ENCODE data around the gene ZBTB20. TPM values are rescaled to one million over a fixed set of nuclear protein-coding genes. Genes with fewer than 3 reads are reported as not detected.

ZBTB20 gene
- total and polyA plus RNA-seq, 2 experiments from 2014 or later = 15.7 to 37.3 TPM

DNA sequence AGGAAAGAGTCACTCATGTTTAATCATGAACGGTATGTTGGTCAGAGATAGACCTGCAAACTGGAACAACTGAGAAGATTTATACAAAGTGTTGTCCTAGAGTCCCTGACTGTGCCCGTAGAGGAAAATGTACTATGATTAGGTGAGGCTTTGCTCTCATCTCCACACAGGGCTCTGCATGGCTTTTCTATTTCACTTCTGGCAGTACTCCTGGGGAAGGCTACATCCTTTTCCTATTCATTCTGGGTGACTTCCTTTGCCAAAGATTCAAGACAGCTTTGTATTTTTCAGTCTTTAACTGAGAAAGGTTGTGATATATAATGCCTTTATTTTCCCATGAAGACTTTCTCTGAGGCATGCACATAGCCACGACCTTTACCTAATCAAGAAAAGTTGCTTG is 414.7 kb downstream of the ZBTB20 start:
- no peak overlapping the region for H3K27ac ChIP-seq
- TF ChIP-seq, protein P1, sequence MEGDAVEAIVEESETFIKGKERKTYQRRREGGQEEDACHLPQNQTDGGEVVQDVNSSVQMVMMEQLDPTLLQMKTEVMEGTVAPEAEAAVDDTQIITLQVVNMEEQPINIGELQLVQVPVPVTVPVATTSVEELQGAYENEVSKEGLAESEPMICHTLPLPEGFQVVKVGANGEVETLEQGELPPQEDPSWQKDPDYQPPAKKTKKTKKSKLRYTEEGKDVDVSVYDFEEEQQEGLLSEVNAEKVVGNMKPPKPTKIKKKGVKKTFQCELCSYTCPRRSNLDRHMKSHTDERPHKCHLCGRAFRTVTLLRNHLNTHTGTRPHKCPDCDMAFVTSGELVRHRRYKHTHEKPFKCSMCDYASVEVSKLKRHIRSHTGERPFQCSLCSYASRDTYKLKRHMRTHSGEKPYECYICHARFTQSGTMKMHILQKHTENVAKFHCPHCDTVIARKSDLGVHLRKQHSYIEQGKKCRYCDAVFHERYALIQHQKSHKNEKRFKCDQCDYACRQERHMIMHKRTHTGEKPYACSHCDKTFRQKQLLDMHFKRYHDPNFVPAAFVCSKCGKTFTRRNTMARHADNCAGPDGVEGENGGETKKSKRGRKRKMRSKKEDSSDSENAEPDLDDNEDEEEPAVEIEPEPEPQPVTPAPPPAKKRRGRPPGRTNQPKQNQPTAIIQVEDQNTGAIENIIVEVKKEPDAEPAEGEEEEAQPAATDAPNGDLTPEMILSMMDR (IDR thresholded peaks at IDR 0.05; ENCODE audit: low read depth, low read length) = no peak
- no peaks in the 10 kb centered on the region for H3K4me1 ChIP-seq (ENCODE audit: low read depth)
- H3K27me3 ChIP-seq = no peaks in the 10 kb centered on the region
- no peak for DNase-seq (ENCODE audit: low read depth in 1 of 2, low spot score in 1 of 2)
- H3K9me3 ChIP-seq (ENCODE audit: low read depth) = no peaks in the 10 kb centered on the region
- H3K36me3 ChIP-seq = no peaks in the 10 kb centered on the region
- H3K4me3 ChIP-seq = no peak overlapping the region

DNA sequence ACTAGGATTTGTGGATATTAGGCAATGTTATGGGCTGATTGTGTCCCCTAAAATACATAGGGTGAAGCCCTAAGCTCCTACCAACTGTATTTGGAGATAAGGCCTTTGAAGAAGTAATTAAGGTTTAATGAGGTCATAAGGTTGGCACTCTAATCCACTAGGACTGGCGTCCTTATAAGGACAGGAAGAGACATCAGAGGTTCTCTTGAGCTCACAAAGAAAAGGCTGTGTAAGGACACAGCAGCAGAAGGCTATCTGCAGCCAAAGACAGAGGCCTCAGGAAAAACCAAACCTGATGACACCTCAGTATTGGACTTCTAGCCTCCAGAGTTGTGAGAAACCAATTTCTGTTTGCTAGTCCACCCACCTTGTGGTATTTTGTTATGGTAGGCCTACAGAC is 416.7 kb downstream of the ZBTB20 start:
- no peaks in the 10 kb centered on the region for H3K27me3 ChIP-seq
- no peaks in the 10 kb centered on the region for H3K9me3 ChIP-seq (ENCODE audit: low read depth)
- TF ChIP-seq, protein P1 (IDR thresholded peaks at IDR 0.05; ENCODE audit: low read depth, low read length) = no peak
- no peaks in the 10 kb centered on the region for H3K36me3 ChIP-seq
- H3K4me3 ChIP-seq = no peak overlapping the region
- H3K4me1 ChIP-seq (ENCODE audit: low read depth) = no peaks in the 10 kb centered on the region
- no peak overlapping the region for H3K27ac ChIP-seq
- DNase-seq (ENCODE audit: low read depth in 1 of 2, low spot score in 1 of 2) = no peak

DNA sequence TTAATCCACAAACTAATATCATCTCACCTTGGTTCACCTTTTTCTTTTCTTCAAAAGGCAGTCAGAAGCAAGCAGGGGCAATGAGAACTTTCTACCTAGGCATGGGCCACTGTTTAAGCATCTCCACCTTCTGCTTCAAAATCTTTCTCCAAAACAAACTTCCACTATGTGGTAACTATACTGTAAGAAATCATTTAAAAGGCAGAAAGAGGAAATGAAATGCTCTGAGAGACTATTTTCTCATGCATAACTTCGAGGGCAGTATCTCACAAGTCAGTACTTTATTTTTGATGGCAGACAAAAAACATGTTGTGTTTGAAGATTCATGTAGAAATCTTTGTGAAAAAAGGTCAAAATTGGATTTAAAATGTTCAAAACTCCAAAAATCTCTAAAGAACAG is 419.7 kb downstream of the ZBTB20 start:
- Histone ChIP-seq H3K27me3 (no peaks in the 10 kb centered on the region), H3K36me3 (no peaks in the 10 kb centered on the region), H3K9me3 (ENCODE audit: low read depth) (no peaks in the 10 kb centered on the region), H3K4me1 (ENCODE audit: low read depth) (no peaks in the 10 kb centered on the region), H3K4me3 (no peak overlapping the region), H3K27ac (no peak overlapping the region)
- DNase-seq (ENCODE audit: low read depth in 1 of 2, low spot score in 1 of 2) = no peak
- TF ChIP-seq, protein P1 (IDR thresholded peaks at IDR 0.05; ENCODE audit: low read depth, low read length) = no peak

DNA sequence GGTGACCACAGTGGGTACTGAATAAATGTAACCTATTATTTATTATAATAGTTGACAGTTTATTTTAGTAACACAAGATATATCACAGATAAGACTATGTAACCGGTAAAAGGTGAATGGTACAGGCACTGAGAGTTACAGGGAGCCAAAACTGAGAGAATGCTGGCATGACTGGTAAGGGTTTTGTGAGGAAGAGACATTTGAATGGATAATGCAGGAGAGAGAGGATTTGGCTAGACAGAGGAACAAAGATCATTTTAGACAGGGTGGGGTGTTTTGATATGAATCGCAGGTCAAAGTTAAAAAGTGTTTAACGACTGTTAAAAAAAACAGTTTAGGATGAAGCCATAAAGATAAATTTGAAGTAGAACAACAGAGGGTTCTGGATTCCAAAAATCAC is 421.1 kb downstream of the ZBTB20 start:
- H3K27ac ChIP-seq = no peak overlapping the region
- no peak overlapping the region for H3K4me3 ChIP-seq
- no peaks in the 10 kb centered on the region for H3K9me3 ChIP-seq (ENCODE audit: low read depth)
- no peaks in the 10 kb centered on the region for H3K27me3 ChIP-seq
- no peaks in the 10 kb centered on the region for H3K36me3 ChIP-seq
- no peak for DNase-seq (ENCODE audit: low read depth in 1 of 2, low spot score in 1 of 2)
- H3K4me1 ChIP-seq (ENCODE audit: low read depth) = no peaks in the 10 kb centered on the region
- TF ChIP-seq, protein P1 (IDR thresholded peaks at IDR 0.05; ENCODE audit: low read depth, low read length) = no peak

DNA sequence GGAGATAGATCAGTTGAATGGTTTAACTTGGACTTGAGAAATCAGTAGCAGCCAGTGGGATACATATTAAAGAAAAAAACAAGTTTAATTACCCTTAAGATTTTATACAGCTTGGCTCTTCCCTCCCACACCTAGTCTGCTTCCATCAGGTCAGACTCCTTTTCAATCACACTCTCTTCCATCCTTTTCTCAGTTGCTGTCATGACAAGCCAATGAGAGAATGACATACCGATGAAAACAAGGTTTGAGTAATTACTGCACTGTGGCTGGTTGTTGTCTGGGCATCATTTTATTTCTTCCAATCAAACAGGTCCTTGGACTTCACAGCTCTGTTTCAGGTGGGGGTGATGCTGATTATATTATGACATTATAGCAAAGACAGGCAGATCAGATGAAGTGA is 424.6 kb downstream of the ZBTB20 start:
- no peaks in the 10 kb centered on the region for H3K9me3 ChIP-seq (ENCODE audit: low read depth)
- H3K4me1 ChIP-seq (ENCODE audit: low read depth) = no peaks in the 10 kb centered on the region
- H3K36me3 ChIP-seq = no peaks in the 10 kb centered on the region
- H3K27me3 ChIP-seq = no peaks in the 10 kb centered on the region
- H3K4me3 ChIP-seq = no peak overlapping the region
- H3K27ac ChIP-seq = no peak overlapping the region
- no peak for DNase-seq (ENCODE audit: low read depth in 1 of 2, low spot score in 1 of 2)
- TF ChIP-seq, protein P1 (IDR thresholded peaks at IDR 0.05; ENCODE audit: low read depth, low read length) = no peak

DNA sequence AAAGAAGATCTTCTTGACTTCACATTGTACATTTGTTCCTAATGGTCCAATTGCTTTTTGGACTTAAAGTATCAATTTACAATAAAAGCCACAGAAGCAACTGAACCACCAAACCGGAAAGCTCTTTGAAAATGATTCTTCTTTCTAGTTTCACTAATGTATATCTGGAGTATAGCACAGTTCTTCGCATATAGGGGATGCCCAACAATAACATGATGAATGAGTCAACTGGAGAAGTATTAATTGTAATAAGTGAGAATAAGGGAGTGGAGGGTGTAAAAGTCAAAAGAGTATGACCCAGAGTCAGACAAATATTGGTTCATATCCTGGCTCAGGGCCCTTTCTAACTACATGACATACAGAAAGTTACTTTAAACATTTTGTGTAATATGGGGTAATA is 425.2 kb downstream of the ZBTB20 start:
- H3K4me3 ChIP-seq = no peak overlapping the region
- TF ChIP-seq, protein P1 (IDR thresholded peaks at IDR 0.05; ENCODE audit: low read depth, low read length) = no peak
- no peaks in the 10 kb centered on the region for H3K27me3 ChIP-seq
- no peaks in the 10 kb centered on the region for H3K36me3 ChIP-seq
- no peak for DNase-seq (ENCODE audit: low read depth in 1 of 2, low spot score in 1 of 2)
- H3K9me3 ChIP-seq (ENCODE audit: low read depth) = no peaks in the 10 kb centered on the region
- H3K4me1 ChIP-seq (ENCODE audit: low read depth) = no peaks in the 10 kb centered on the region
- no peak overlapping the region for H3K27ac ChIP-seq
